GM19455 (cell line): Measurements from ENCODE around the gene AKT2.
A peak's percentile ranks its signal among the peaks of the same experiment; 100 is the strongest.

Source experiments
- ATAC-seq: cut with Tn5 transposase; IDR thresholded peaks from one replicate; pipeline ENCODE4 v1.9.1; 2021; ENCODE audit not compliant: unreplicated experiment

The AKT2 gene

GRCh38 chr19:40192758-40193586 is 92.2 kb downstream of the AKT2 start:
- ATAC-seq: no peak

GRCh38 chr19:40191836-40192646 is 93.1 kb downstream of the AKT2 start:
- ATAC-seq: peak; percentile 27

- ATAC-seq: peak; percentile 77
These were observed 94.0 kb downstream of the AKT2 start, which contains the start of gene MAP3K10 for GRCh38 chr19:40190891-40191835. Gene MAP3K10 (plus strand): TSS chr19:40191426. CDS start chr19:40192032, 606 bp downstream.

DNA sequence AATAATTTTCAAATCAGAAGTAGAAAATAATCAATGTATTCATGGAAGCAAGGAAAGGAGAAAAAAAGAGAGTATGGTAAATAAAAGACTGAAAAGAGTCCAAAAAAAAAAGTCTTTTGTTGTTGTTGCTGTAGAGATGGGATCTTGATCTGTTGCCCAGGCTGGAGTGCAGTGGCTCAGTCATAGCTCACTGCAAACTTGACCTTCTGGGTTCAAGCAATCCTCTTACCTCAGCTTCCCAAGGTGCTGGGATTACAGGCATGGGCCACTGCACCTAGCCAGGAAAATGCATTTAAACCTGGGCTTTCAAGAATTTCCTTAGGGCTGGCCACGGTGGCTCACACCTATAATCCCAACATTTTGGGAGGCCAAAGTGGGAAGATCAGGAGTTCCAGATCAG is 100.9 kb downstream of the AKT2 start:
- no peak for ATAC-seq
